ENCODE results near the gene SCAND1. TPM values are rescaled to one million over a fixed set of nuclear protein-coding genes. Genes with fewer than 3 reads are reported as not detected.

Gene SCAND1
- total RNA-seq, 3 donors from 2014 or later, result 55.3 to 80.4 (median 60.7) TPM

- intact Hi-C loops (cut with DNase I, micrococcal nuclease), result no loop called here
- ATAC-seq (no peak), DNase-seq (no peak)
- no peak for TF ChIP-seq CTCF (IDR thresholded peaks at IDR 0.05)
- H3K4me1 ChIP-seq (ENCODE audit: low read depth), result no peaks in the 10 kb centered on the region
- H3K36me3 ChIP-seq (ENCODE audit: low read depth), result no peaks in the 10 kb centered on the region
- H3K9me3 ChIP-seq, result no peaks in the 10 kb centered on the region
- no peak overlapping the region for H3K4me3 ChIP-seq
Observed at GRCh38 chr20:35929301-35929700, 25.0 kb downstream of the SCAND1 start.

GRCh38 chr20:35920523-35920922 lies 33.8 kb downstream of the SCAND1 start:
- no peak for TF ChIP-seq CTCF (IDR thresholded peaks at IDR 0.05)
- Histone ChIP-seq H3K36me3 (ENCODE audit: low read depth) (no peaks in the 10 kb centered on the region), H3K4me1 (ENCODE audit: low read depth) (no peaks in the 10 kb centered on the region), H3K9me3 (no peaks in the 10 kb centered on the region), H3K4me3 (no peak overlapping the region)
- ATAC-seq (no peak), DNase-seq (no peak)
- intact Hi-C loops (cut with DNase I, micrococcal nuclease), result no loop called here

GRCh38 chr20:35918021-35918420 lies 36.3 kb downstream of the SCAND1 start:
- no peak for TF ChIP-seq CTCF (IDR thresholded peaks at IDR 0.05)
- H3K9me3 ChIP-seq, result no peaks in the 10 kb centered on the region
- ATAC-seq (no peak), DNase-seq (no peak)
- H3K36me3 ChIP-seq (ENCODE audit: low read depth), result no peaks in the 10 kb centered on the region
- H3K4me1 ChIP-seq (ENCODE audit: low read depth), result no peaks in the 10 kb centered on the region
- no peak overlapping the region for H3K4me3 ChIP-seq
- intact Hi-C loops (cut with DNase I, micrococcal nuclease), result no loop called here

GRCh38 chr20:35917077-35917476 lies 37.2 kb downstream of the SCAND1 start:
- ATAC-seq, result no peak
- intact Hi-C loops (cut with DNase I, micrococcal nuclease), result no loop called here
- DNase-seq, result no peak
- Histone ChIP-seq H3K9me3 (no peaks in the 10 kb centered on the region), H3K36me3 (ENCODE audit: low read depth) (no peaks in the 10 kb centered on the region), H3K4me1 (ENCODE audit: low read depth) (no peaks in the 10 kb centered on the region), H3K4me3 (no peak overlapping the region)
- TF ChIP-seq CTCF (IDR thresholded peaks at IDR 0.05), result no peak

- H3K36me3 ChIP-seq (ENCODE audit: low read depth), result no peaks in the 10 kb centered on the region
- intact Hi-C loops (cut with DNase I, micrococcal nuclease), result no loop called here
- ATAC-seq (no peak), DNase-seq (no peak)
- no peak for TF ChIP-seq CTCF (IDR thresholded peaks at IDR 0.05)
- H3K9me3 ChIP-seq, result no peaks in the 10 kb centered on the region
- no peaks in the 10 kb centered on the region for H3K4me1 ChIP-seq (ENCODE audit: low read depth)
- no peak overlapping the region for H3K4me3 ChIP-seq
Observed at GRCh38 chr20:35912881-35913280, 41.4 kb downstream of the SCAND1 start.

GRCh38 chr20:35910254-35910653 lies 44.0 kb downstream of the SCAND1 start:
- no peak for TF ChIP-seq CTCF (IDR thresholded peaks at IDR 0.05)
- H3K4me1 ChIP-seq (ENCODE audit: low read depth), result no peaks in the 10 kb centered on the region
- intact Hi-C loops (cut with DNase I, micrococcal nuclease), result no loop called here
- ATAC-seq (no peak), DNase-seq (no peak)
- H3K9me3 ChIP-seq, result no peaks in the 10 kb centered on the region
- no peaks in the 10 kb centered on the region for H3K36me3 ChIP-seq (ENCODE audit: low read depth)
- no peak overlapping the region for H3K4me3 ChIP-seq

All from mucosa of descending colon (tissue), 3 donors.